GM21619 (cell line): ENCODE results near the gene PTBP3.
"Not testable (repeated sequence)": the region's sequence is repeated elsewhere in the genome, so short reads cannot be mapped to it uniquely, and the experiment has no call there.

Source experiments
- ATAC-seq: cut with Tn5 transposase; IDR thresholded peaks from one replicate; pipeline ENCODE4 v1.9.1; 2021; ENCODE audit not compliant: unreplicated experiment

PTBP3 gene

DNA sequence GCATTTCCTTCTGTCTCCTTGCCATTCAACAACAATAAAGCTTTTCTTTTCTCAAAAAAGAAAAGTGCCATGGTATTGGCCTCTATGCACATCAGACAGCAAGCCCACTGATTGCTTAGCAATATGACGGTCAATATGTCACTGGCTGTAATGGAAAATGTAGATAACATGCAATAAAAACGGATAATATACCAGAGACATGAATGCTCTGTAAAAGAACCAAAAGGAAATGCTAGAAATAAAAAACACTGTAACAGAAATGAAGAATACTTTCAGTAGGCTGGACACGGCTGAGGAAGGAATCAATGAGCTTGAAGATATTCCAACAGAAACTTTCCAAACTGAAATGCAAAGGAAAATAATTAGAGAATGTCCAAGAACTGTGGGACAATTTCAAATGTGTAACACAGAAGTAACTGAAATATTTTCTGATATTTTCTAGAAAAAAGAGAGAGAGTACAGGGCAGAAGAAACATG, 10.0 kb downstream of the PTBP3 start:
- ATAC-seq, result no peak

- ATAC-seq, result no peak
Observed at GRCh38 chr9:112322701-112323377, 10.6 kb downstream of the PTBP3 start.

- no peak for ATAC-seq
Observed at GRCh38 chr9:112316258-112316943, 17.0 kb downstream of the PTBP3 start.

DNA sequence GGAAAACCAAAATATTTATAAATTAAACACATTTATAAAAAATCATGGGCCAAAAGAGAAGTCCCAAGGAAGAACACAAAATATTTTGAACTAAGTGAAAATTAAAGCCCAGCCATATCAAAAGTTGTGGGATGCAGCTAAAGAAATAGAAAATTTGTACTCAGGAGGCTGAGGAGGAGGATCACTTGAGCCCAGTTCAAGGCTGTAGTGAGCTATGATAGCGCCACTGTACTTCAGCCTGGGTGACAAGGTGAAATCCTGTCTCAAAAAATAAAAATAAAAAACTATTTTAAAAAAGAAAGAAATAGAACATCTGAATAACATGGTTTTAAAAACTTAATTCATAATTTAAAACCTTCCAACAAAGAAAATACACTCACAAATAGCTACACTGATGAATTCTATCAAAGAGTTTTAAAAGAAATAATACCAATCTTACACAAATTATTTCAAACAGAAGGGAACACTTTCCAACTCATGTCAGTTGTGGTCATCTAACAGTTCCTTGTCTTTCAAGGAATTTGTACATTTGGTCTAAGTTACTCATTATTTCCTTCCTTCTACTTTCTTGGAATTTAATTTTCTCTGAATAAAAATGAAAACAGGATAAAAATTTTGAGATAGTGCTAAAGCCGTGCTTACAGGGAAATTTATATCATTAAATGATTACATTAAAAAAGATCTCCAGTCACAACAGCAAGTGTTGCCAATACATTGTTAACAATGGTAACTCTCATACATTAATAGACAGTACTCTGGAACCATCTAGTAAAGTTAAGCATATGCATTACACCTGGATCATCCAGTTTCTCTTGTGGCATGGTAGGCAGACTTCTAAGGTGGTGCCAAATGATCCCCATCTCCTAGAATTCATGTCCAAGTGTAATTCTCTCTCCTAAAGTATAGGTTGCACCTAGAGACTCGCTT, 17.8 kb downstream of the PTBP3 start:
- no peak for ATAC-seq

DNA sequence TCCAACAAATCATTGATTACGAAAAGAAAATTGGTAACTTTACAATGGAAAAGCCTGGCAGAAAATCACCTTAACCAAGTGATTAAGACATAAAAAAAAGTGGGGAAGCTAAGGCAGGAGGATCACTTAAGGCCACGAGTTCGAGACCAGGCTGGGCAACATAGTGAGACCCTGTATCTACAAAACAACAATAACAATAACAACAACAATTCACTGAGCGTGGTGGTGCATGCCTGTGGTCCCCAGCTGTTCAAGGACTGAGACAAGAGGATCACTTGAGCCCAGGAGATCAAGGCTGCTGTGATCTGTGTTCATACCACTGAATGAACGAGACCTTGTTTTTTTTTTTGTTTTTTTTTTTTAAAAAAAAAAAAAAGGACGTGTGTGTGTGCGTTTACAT, 21.3 kb downstream of the PTBP3 start:
- no peak for ATAC-seq

- ATAC-seq, result no peak
Observed at GRCh38 chr9:112311497-112311896, 21.9 kb downstream of the PTBP3 start.

- ATAC-seq, result no peak
Observed at GRCh38 chr9:112310826-112311225, 22.6 kb downstream of the PTBP3 start.

GRCh38 chr9:112308588-112308987, 24.8 kb downstream of the PTBP3 start:
- no peak for ATAC-seq

- ATAC-seq, result no peak
Observed at GRCh38 chr9:112301420-112301819, 32.0 kb downstream of the PTBP3 start.

DNA sequence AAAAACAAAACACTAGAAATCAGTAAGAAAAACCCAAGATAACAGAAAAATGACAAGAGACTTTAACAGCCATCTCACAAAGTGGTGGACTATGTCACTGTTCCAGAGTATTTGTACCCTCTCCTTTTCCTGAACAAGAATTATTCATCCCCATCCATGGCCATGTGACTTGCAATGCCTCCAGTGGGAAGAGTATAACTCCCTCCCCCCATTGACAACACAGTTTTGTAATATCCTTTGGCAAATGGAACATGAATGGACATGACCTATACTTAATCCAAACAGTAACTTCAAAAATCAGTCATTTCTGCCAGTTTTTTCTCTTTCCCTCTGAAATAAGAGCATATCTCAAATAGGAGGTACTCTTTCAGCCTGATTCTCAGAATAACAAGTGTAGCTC, 33.9 kb downstream of the PTBP3 start:
- ATAC-seq, result no peak

DNA sequence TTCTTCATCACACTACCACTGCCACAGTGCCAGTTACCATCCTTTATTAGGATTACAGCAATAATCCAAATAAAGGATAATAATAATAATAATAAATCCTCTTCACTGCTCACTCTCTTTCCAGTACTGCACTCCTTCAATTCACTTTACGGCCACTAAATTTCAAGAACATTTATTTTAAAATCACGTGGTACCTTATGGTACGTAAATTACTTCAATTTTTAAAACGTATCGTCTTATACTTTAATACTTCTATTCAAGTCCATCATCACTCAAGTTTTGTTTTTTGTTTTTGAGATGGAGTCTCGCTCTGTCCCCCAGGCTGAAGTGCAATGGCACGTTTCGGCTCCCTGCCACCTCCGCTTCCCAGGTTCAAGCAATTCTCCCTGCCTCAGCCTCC, 36.5 kb downstream of the PTBP3 start:
- no peak for ATAC-seq

DNA sequence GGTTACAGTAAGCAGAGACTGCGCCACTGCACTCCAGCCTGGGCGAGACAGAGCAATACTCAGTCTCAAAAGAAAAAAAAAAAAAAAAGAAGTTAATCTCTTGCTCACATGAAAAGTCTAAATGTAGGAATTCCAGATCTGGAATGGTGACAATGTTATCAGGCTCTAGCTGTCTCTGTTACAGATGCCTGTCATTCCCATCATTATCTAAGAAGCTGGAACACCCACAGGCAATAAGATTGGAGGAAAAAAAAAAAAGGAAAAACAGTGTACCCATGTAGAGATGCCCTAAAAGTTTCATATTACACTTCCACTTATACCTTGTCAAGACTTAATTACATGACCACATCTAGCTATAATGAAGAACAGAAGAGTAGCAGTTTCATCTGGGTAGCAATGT, 38.2 kb downstream of the PTBP3 start:
- no peak for ATAC-seq

GRCh38 chr9:112288029-112288428, 45.4 kb downstream of the PTBP3 start:
- ATAC-seq, result no peak

DNA sequence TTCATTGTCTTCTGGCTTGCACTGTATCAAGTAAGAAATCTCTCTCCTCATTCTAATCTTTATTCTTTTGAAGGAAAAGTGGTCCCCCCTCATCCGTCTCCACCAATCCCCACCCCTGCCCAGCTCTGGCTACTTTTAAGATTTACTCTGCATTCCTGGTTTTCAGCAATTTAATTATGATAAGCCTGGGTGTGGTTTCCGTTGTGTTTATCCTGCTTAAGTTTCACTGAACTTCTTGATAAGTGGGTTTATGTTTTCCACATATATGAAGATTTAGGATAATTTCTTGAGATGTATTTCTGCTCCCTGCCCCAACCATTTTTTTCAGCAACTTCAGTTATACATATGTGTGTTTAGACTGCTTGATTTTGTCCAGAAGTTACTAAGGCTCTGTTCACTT, 46.5 kb downstream of the PTBP3 start:
- no peak for ATAC-seq

DNA sequence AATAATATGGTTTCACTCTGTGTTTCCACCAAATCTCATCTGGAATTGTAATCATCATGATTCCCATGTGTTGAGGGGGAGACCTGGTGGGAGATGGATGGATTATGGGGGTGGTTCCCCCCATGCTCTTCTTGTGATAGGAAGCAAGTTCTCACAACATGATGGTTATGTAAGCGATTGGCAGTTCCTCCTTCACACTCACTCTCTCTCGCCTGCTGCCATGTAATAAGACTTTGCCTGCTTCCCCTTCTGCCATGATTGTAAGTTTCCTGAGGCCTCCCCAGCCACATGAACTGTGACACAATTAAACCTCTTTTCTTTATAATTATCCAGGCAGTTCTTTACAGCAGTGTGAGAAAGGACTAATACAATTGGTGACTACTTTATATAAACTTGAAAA, 48.4 kb downstream of the PTBP3 start:
- no peak for ATAC-seq

DNA sequence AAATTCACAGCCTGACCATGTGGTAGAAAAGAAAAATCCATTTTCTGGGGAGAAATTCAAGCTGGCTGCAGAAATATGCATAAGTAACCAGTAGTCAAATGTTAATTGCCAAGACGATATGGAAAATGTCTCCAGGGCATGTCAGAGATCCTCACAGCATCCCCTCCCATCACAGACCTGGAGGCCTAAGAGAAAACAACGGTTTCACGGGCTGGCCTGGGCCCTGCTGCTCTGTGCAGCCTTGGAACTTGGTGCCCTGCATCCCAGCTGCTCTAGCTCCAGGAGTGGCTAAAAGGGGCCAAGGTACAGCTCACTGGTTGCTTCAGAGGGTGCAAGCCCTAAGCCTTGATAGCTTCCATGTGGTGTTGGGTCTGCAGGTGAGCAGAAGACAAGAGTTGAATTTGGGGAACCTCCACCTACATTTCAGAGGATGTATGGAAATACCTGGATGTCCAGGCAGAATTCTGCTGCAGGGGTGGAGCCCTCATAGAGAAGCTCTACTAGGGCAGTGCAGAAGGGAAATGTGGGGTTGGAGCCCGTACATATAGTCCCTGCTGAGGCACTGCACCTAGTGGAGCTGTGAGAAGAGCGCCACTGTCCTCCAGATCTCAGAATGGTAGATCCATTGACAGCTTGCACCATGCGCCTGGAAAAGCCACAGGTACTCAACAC, 49.7 kb downstream of the PTBP3 start:
- no peak for ATAC-seq

DNA sequence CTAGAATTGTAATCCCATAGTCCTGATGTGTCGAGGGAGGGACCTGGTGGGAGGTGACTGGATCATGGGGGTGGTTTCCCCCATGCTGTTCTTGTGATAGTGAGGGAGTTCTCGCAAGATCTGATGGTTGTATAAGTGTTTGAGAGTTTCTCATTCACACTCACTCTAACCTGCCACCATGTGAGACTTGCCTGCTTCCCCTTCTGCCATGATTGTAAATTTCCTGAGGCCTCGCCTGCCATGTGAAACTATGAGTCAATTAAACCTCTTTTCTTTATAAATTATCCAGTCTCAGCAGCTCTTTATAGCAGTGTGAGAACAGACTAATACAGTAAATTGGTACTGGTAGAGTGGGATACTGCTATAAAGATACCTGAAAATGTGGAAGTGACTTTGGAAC, 50.6 kb downstream of the PTBP3 start:
- ATAC-seq, result not testable (repeated sequence)

DNA sequence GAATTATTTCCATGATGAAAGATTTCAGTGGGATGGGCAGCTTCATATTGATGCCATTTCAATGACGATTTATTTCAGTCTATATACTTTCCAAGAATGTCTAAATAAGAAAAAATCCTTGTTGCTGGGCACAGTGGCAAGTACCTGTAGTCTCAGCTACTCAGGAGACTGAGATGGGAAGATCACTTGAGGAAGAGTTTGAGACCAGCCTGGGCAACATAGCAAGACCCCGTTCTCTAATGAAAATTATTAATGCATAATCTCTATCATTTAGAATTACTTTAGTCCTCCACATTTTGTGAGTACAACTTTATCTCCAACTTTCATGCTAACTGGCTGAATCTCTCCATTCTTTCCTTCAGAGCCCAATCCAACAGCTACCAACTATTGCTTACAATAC, 52.5 kb downstream of the PTBP3 start:
- no peak for ATAC-seq

- ATAC-seq, result no peak
Observed at GRCh38 chr9:112279501-112279900, 53.9 kb downstream of the PTBP3 start.

- no peak for ATAC-seq
Observed at GRCh38 chr9:112278152-112278551, 55.3 kb downstream of the PTBP3 start.

DNA sequence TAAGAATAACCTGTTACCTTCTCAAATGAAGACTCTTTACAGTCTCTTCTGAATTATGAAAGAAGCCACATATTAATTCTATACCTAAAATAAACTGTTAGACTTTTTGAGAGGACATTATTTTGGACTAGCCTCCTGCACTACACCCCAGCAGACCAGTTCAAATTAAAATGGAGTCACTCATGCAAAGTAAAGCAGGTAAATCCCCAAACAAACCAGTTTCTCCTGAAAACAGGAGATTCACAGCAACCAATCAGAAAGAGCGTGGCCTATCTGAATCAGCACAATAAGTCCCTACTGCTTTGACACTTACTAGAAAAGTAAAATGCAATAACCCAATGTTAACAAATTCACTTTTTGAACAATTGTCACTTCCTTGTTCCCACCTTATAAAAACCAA, 58.8 kb downstream of the PTBP3 start:
- ATAC-seq, result no peak
